H9 (cell line): Measurements from ENCODE around the gene SOHLH1. TPM values are rescaled to one million over a fixed set of nuclear protein-coding genes. Genes with fewer than 3 reads are reported as not detected.

ENCODE experiments used
- DNase-seq: peaks from one replicate; pipeline ENCODE4 v3.0.0-alpha.2; 2017
- H2AFZ ChIP-seq: one replicate; pipeline ENCODE4 v1.6.1; 2013; ENCODE audit warnings: mild to moderate bottlenecking, low read length, control low read depth, moderate library complexity
- H2AK5ac ChIP-seq: 2 replicates; pipeline ENCODE4 v1.6.1; 2013; ENCODE audit warnings: low read length, control low read depth, mixed read lengths; ENCODE audit not compliant: insufficient read length
- H2BK120ac ChIP-seq: one replicate; pipeline ENCODE4 v1.6.1; 2013; ENCODE audit warnings: low read depth, mild to moderate bottlenecking, low read length, control low read depth, inconsistent platforms; ENCODE audit not compliant: poor library complexity, severe bottlenecking
- H2BK12ac ChIP-seq: 2 replicates; pipeline ENCODE4 v1.6.1; 2013; ENCODE audit warnings: low read length, control low read depth, mixed read lengths, low read depth; ENCODE audit not compliant: insufficient read length
- H2BK15ac ChIP-seq: 2 replicates; pipeline ENCODE4 v1.6.1; 2013; ENCODE audit warnings: low read depth, low read length, control low read depth
- H2BK20ac ChIP-seq: one replicate; pipeline ENCODE4 v1.6.1; 2013; ENCODE audit warnings: low read depth, mild to moderate bottlenecking, low read length, control low read depth, inconsistent platforms; ENCODE audit not compliant: poor library complexity, severe bottlenecking
- H2BK5ac ChIP-seq: 2 replicates; pipeline ENCODE4 v1.6.1; 2013; ENCODE audit warnings: low read length, control low read depth, mixed read lengths; ENCODE audit not compliant: insufficient read length
- H3K14ac ChIP-seq: 2 replicates; pipeline ENCODE4 v1.6.1; 2013; ENCODE audit warnings: low read length, control low read depth; ENCODE audit not compliant: insufficient read depth
- H3K18ac ChIP-seq: 2 replicates; pipeline ENCODE4 v1.6.1; 2013; ENCODE audit warnings: low read depth, mild to moderate bottlenecking, mixed read lengths, low read length, control low read depth; ENCODE audit not compliant: insufficient read length
- H3K23ac ChIP-seq: 2 replicates; pipeline ENCODE4 v1.6.1; 2013; ENCODE audit warnings: low read length, control low read depth, mixed read lengths, low read depth; ENCODE audit not compliant: insufficient read length
- H3K23me2 ChIP-seq: 2 replicates; pipeline ENCODE4 v1.6.1; 2013; ENCODE audit warnings: low read depth, mild to moderate bottlenecking, mixed read lengths, low read length, control low read depth; ENCODE audit not compliant: insufficient read length, poor library complexity, severe bottlenecking
- H3K27ac ChIP-seq: 2 replicates; pipeline ENCODE4 v1.5.1; 2013; ENCODE audit warnings: low read length, control low read depth, mixed read lengths, low read depth; ENCODE audit not compliant: insufficient read length
- H3K27me3 ChIP-seq: 2 replicates; pipeline ENCODE4 v1.6.1; 2013; ENCODE audit warnings: low read length, control low read depth, inconsistent platforms; ENCODE audit not compliant: insufficient read depth
- H3K4ac ChIP-seq: 2 replicates; pipeline ENCODE4 v1.6.1; 2013; ENCODE audit warnings: low read depth, mild to moderate bottlenecking, control low read depth, inconsistent platforms, low read length, moderate library complexity
- H3K4me1 ChIP-seq: 2 replicates; pipeline ENCODE4 v1.6.1; 2013; ENCODE audit warnings: low read length, control low read depth, inconsistent platforms; ENCODE audit not compliant: insufficient read depth
- H3K4me2 ChIP-seq: 2 replicates; pipeline ENCODE4 v1.6.1; 2013; ENCODE audit warnings: low read length, control low read depth, mixed read lengths; ENCODE audit not compliant: insufficient read length, insufficient read depth
- H3K56ac ChIP-seq: 2 replicates; pipeline ENCODE4 v1.6.1; 2013; ENCODE audit warnings: low read depth, mild to moderate bottlenecking, mixed read lengths, low read length, control low read depth; ENCODE audit not compliant: insufficient read length
- H3K79me1 ChIP-seq: 2 replicates; pipeline ENCODE4 v1.6.1; 2013; ENCODE audit warnings: low read depth, mild to moderate bottlenecking, moderate library complexity, low read length, control low read depth, inconsistent platforms; ENCODE audit not compliant: insufficient read depth, poor library complexity, severe bottlenecking
- H3K79me2 ChIP-seq: 2 replicates; pipeline ENCODE4 v1.6.1; 2013; ENCODE audit warnings: low read length, control low read depth, inconsistent platforms; ENCODE audit not compliant: insufficient read depth
- H3K9ac ChIP-seq: 2 replicates; pipeline ENCODE4 v1.6.1; 2013; ENCODE audit warnings: low read length, control low read depth, mixed read lengths; ENCODE audit not compliant: insufficient read length; ENCODE audit errors: extremely low read depth
- H3K9me3 ChIP-seq: one replicate; pipeline ENCODE4 v1.6.1; 2013; ENCODE audit warnings: low read depth, low read length, inconsistent platforms; ENCODE audit not compliant: control insufficient read depth
- H3T11ph ChIP-seq: one replicate; pipeline ENCODE4 v1.6.1; 2013; ENCODE audit warnings: mild to moderate bottlenecking, low read length, control low read depth, inconsistent platforms
- H4K20me1 ChIP-seq: one replicate; pipeline ENCODE4 v1.6.1; 2013; ENCODE audit not compliant: control insufficient read depth, insufficient read length, insufficient read depth
- H4K5ac ChIP-seq: 2 replicates; pipeline ENCODE4 v1.6.1; 2013; ENCODE audit warnings: low read depth, mild to moderate bottlenecking, mixed read lengths, low read length, control low read depth; ENCODE audit not compliant: insufficient read length
- H4K8ac ChIP-seq: replicated peaks from 2 replicates; pipeline ENCODE4 v1.6.1; 2013; ENCODE audit warnings: low read length, control low read depth, mixed read lengths, low read depth; ENCODE audit not compliant: insufficient read length
- H4K91ac ChIP-seq: 2 replicates; pipeline ENCODE4 v1.6.1; 2013; ENCODE audit warnings: low read depth, mild to moderate bottlenecking, moderate library complexity, mixed read lengths, low read length, control low read depth; ENCODE audit not compliant: insufficient read length
- H3K27ac Mint-ChIP-seq, 3 experiments: 2 replicates in 2 of 3; 3 replicates in 1 of 3; pipeline ENCODE4 v1.8.0; 2020 to 2021; ENCODE audit warnings: mixed read lengths in 3 of 3, mild to moderate bottlenecking in 1 of 3, moderate library complexity in 1 of 3
- H3K27me3 Mint-ChIP-seq: 2 replicates; pipeline ENCODE4 v1.8.0; 2021; ENCODE audit warnings: low read depth, mild to moderate bottlenecking, moderate library complexity, mixed read lengths
- H3K36me3 Mint-ChIP-seq, 3 experiments: 2 replicates in 2 of 3; 3 replicates in 1 of 3; pipeline ENCODE4 v1.8.0; 2020 to 2021; ENCODE audit warnings: low read depth in 3 of 3, mixed read lengths in 3 of 3; ENCODE audit not compliant: insufficient read depth in 1 of 3
- H3K4me1 Mint-ChIP-seq, 2 experiments: 2 replicates each; pipeline ENCODE4 v1.8.0; 2020; ENCODE audit warnings: mixed read lengths in 2 of 2
- H3K4me3 Mint-ChIP-seq, 2 experiments: 2 replicates in 1 of 2; 3 replicates in 1 of 2; pipeline ENCODE4 v1.8.0; 2020 to 2021; ENCODE audit warnings: mild to moderate bottlenecking in 2 of 2, mixed read lengths in 2 of 2, moderate library complexity in 1 of 2
- H3K9me3 Mint-ChIP-seq, 2 experiments: 2 replicates in 1 of 2; 3 replicates in 1 of 2; pipeline ENCODE4 v1.8.0; 2020; ENCODE audit warnings: mild to moderate bottlenecking in 2 of 2, mixed read lengths in 2 of 2, moderate library complexity in 1 of 2
- CTCF ChIP-seq: fragments of 200-600 bp; sonication (generic); conservative IDR thresholded peaks from 3 replicates; pipeline ENCODE4 v1.8.0; 2021; ENCODE audit warnings: antibody characterized with exemption, mild to moderate bottlenecking
- WGBS: extraction: QIAGEN DNeasy Blood & Tissue Kit; methylation state at CpG from one replicate; pipeline ENCODE4 v1.1.7; 2013; ENCODE audit warnings: missing lambda C conversion rate, low lambda C conversion rate, mixed read lengths; ENCODE audit not compliant: insufficient read length; ENCODE audit errors: extremely low coverage; 5-methylcytosine and 5-hydroxymethylcytosine counted together
- total RNA-seq: library from RNA; stranded (reverse); gene quantifications from 2 replicates; pipeline ENCODE4 v1.2.1, GENCODE V29; 2021

The SOHLH1 gene
- total RNA-seq, 1 experiment from 2014 or later = not detected

DNA sequence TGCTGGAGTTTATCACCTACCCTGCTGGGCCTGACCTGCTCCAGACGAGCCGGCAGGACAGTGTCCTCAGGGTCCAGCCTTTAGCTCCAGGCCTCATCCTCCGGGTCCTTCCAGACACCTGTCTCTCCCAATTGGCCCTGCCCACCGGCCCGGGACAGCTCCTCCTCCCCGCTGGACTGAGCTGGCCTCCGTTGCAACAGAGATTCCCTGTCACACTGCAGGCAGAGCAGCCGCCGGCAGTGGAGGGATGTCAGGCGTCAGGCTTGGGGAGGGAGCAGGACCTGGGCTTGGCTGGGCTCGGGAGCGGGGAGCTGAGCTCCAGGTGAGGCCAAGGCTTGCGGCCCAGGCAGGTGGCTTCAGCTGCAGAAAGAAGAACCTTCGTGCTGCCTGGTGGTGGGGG lies 4.4 kb upstream of the SOHLH1 start:
- H2AK5ac ChIP-seq = no peak overlapping the region
- H4K8ac ChIP-seq = no peak overlapping the region
- H3K27me3 ChIP-seq = no peaks in the 10 kb centered on the region; the same call in 1 of the 2 replicates
- no peak overlapping the region for H3K18ac ChIP-seq
- no peaks in the 10 kb centered on the region for H4K20me1 ChIP-seq
- no peak overlapping the region for H2BK20ac ChIP-seq
- no peaks in the 10 kb centered on the region for H3K79me1 ChIP-seq
- peaks cover 19% of the 10 kb centered on the region for H3K27me3 Mint-ChIP-seq
- peak; percentile 61 for DNase-seq
- H2BK5ac ChIP-seq = no peak overlapping the region
- no peaks in the 10 kb centered on the region; a peak in 1 of 5 replicates for H3K9me3 Mint-ChIP-seq
- H3K4me1 Mint-ChIP-seq = peaks cover 2 to 4% of the 10 kb centered on the region in 2 experiments; a peak in 3 of 4 replicates
- no peak overlapping the region for H3K27ac Mint-ChIP-seq
- H3K14ac ChIP-seq = no peak overlapping the region; the same call in 1 of the 2 replicates
- H2BK12ac ChIP-seq = no peak overlapping the region
- no peak overlapping the region for H3K4ac ChIP-seq
- H2BK120ac ChIP-seq = no peak overlapping the region
- no peaks in the 10 kb centered on the region for H3K79me2 ChIP-seq
- H3T11ph ChIP-seq = no peak overlapping the region
- no peak for TF ChIP-seq CTCF
- no peak overlapping the region for H3K27ac ChIP-seq
- H3K4me2 ChIP-seq = no peak overlapping the region
- WGBS = no CpG with 5 or more reads among the region's 14 CpGs
- no peak overlapping the region for H3K4me3 Mint-ChIP-seq
- no peaks in the 10 kb centered on the region for H3K23me2 ChIP-seq
- no peaks in the 10 kb centered on the region for H3K36me3 Mint-ChIP-seq
- H3K4me1 ChIP-seq = no peaks in the 10 kb centered on the region
- H3K23ac ChIP-seq = no peak overlapping the region
- no peak overlapping the region for H2BK15ac ChIP-seq
- H3K9ac ChIP-seq = no peak overlapping the region
- H4K91ac ChIP-seq = no peak overlapping the region
- H3K9me3 ChIP-seq = no peaks in the 10 kb centered on the region
- H3K56ac ChIP-seq = no peak overlapping the region
- H4K5ac ChIP-seq = no peak overlapping the region
- no peak overlapping the region for H2AFZ ChIP-seq
